Measurements from ENCODE around the gene ALDH4A1.

Gene ALDH4A1

GRCh38 chr1:18880585-18880984 is 21.8 kb downstream of the ALDH4A1 start:
- DNase-seq (ENCODE audit: low read depth) = no peak
- no peak overlapping the region for H3K4me3 ChIP-seq (ENCODE audit: low read length)
- no peak for TF ChIP-seq CTCF (conservative IDR thresholded peaks at IDR 0.05; ENCODE audit: low read length)

GRCh38 chr1:18879791-18880309 is 22.5 kb downstream of the ALDH4A1 start:
- DNase-seq (ENCODE audit: low read depth) = no peak
- TF ChIP-seq CTCF (conservative IDR thresholded peaks at IDR 0.05; ENCODE audit: low read length) = no peak
- no peak overlapping the region for H3K4me3 ChIP-seq (ENCODE audit: low read length)

GRCh38 chr1:18879215-18879790 is 23.1 kb downstream of the ALDH4A1 start:
- H3K4me3 ChIP-seq (ENCODE audit: low read length) = no peak overlapping the region
- TF ChIP-seq CTCF (conservative IDR thresholded peaks at IDR 0.05; ENCODE audit: low read length) = no peak
- DNase-seq (ENCODE audit: low read depth) = no peak

DNA sequence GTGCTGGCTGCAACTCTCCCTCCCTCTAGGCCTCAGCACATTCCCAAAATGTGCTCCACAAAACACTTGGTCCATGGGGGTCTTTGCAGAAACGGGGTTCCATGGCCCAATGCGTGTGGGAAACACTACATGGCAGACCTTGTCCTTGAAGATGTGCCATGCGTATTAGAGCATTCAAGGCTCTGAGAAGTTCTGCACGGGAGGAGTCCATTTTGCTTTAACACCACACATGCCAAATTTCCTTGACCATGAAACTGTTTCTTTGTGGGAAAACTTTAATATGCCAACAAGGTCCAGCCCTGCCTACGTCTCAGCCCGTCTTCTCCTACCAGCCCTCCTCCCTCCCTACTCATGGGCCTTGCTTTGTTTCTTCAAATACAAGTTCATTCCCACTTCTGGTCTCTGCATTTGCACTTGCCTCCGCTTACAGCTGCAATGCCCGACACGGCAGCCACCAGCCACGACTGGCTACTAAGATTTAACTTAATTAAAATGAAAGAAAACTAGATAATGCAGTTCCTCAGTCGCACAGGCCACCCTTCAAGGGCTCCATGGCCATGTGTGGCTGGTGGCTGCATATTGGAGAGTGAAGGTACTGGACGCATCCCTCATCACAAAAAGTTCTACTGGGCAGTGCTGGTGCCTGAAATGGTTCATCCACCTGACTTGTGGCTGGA is 23.7 kb downstream of the ALDH4A1 start:
- H3K4me3 ChIP-seq (ENCODE audit: low read length) = no peak overlapping the region
- DNase-seq (ENCODE audit: low read depth) = no peak
- no peak for TF ChIP-seq CTCF (conservative IDR thresholded peaks at IDR 0.05; ENCODE audit: low read length)

GRCh38 chr1:18877282-18877681 is 25.1 kb downstream of the ALDH4A1 start:
- TF ChIP-seq CTCF (conservative IDR thresholded peaks at IDR 0.05; ENCODE audit: low read length) = no peak
- no peak overlapping the region for H3K4me3 ChIP-seq (ENCODE audit: low read length)
- DNase-seq (ENCODE audit: low read depth) = no peak

DNA sequence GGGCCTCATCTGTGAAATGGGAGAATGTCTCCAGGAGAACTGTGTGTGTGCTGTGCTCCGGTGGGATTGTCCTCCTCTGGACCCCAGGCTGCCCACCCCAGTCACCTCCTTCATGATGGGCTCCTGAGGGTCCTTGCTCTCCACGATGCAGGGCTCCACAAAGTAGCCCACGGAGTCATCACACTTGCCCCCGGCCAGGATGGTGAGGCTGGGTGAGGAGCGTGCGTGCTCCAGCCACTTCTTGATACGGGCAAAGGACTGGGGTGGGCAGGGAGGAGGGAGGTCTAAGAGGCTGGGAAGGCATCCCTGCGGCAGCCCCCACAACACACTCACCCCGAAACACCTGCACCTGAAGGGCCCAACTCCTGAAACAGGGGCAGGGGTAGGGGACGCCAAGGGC is 26.1 kb downstream of the ALDH4A1 start:
- no peak overlapping the region for H3K4me3 ChIP-seq (ENCODE audit: low read length)
- no peak for TF ChIP-seq CTCF (conservative IDR thresholded peaks at IDR 0.05; ENCODE audit: low read length)

GRCh38 chr1:18875796-18876128 is 26.6 kb downstream of the ALDH4A1 start:
- DNase-seq (ENCODE audit: low read depth) = no peak
- no peak overlapping the region for H3K4me3 ChIP-seq (ENCODE audit: low read length)
- no peak for TF ChIP-seq CTCF (conservative IDR thresholded peaks at IDR 0.05; ENCODE audit: low read length)

More for the DNA sequence above, 26.1 kb downstream of the ALDH4A1 start:
- no peak for DNase-seq (ENCODE audit: low read depth)

Measured in AG10803 (cell line).